ENCODE results near the gene AHRR.
A peak's percentile ranks its signal among the peaks of the same experiment; 100 is the strongest.

Gene AHRR

DNA sequence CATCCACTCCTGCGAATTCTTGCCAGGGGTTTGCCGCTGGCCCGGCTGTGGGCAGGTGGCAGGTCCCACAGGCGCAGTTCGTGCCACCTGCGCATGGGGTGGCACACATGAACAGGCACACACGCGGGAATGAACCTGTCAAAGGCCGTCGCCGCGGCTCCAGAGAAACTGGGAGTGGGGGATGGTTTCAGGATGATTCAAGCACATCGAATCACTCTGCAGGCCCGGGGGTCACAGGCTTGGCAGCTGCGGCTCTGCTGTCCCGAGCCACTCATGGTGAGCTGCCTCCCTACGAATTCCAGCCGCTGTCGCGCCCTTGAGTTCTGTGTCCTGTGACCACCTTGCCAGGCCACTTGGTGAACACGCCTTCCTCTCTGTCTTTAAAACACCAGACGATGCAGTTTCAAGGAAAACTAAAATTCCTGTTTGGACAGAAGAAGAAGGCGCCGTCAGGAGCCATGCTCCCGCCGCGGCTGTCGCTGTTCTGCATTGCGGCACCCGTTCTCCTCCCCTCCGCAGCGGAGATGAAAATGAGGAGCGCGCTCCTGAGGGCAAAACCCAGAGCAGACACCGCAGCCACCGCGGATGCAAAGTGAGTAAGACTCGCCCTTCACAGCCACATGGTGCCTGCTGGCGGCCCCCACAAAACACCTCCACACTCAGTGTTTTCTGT is 106.0 kb downstream of the AHRR start:
- TF ChIP-seq, protein P1, sequence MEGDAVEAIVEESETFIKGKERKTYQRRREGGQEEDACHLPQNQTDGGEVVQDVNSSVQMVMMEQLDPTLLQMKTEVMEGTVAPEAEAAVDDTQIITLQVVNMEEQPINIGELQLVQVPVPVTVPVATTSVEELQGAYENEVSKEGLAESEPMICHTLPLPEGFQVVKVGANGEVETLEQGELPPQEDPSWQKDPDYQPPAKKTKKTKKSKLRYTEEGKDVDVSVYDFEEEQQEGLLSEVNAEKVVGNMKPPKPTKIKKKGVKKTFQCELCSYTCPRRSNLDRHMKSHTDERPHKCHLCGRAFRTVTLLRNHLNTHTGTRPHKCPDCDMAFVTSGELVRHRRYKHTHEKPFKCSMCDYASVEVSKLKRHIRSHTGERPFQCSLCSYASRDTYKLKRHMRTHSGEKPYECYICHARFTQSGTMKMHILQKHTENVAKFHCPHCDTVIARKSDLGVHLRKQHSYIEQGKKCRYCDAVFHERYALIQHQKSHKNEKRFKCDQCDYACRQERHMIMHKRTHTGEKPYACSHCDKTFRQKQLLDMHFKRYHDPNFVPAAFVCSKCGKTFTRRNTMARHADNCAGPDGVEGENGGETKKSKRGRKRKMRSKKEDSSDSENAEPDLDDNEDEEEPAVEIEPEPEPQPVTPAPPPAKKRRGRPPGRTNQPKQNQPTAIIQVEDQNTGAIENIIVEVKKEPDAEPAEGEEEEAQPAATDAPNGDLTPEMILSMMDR (IDR thresholded peaks at IDR 0.05; ENCODE audit: low read depth, low read length, missing control alignments), result no peak
- DNase-seq (ENCODE audit: low read depth), result no peak
- no peak overlapping the region for H3K4me3 ChIP-seq (ENCODE audit: low read depth, low read length)
- in situ Hi-C loops (cut with HindIII; ENCODE audit: low sequenced_read_pairs), result no loop called here

GRCh38 chr5:428219-428618 is 106.7 kb downstream of the AHRR start:
- DNase-seq (ENCODE audit: low read depth), result no peak
- TF ChIP-seq, protein P1 (IDR thresholded peaks at IDR 0.05; ENCODE audit: low read depth, low read length, missing control alignments), result no peak
- in situ Hi-C loops (cut with HindIII; ENCODE audit: low sequenced_read_pairs), result no loop called here
- no peak overlapping the region for H3K4me3 ChIP-seq (ENCODE audit: low read depth, low read length)

- no peak for DNase-seq (ENCODE audit: low read depth)
- in situ Hi-C loops (cut with HindIII; ENCODE audit: low sequenced_read_pairs), result no loop called here
- H3K4me3 ChIP-seq (ENCODE audit: low read depth, low read length), result no peak overlapping the region
- TF ChIP-seq, protein P1 (IDR thresholded peaks at IDR 0.05; ENCODE audit: low read depth, low read length, missing control alignments), result no peak
These were observed 107.4 kb downstream of the AHRR start for GRCh38 chr5:428754-429452.

- no peak overlapping the region for H3K4me3 ChIP-seq (ENCODE audit: low read depth, low read length)
- DNase-seq (ENCODE audit: low read depth), result peak; percentile 35
- TF ChIP-seq, protein P1 (IDR thresholded peaks at IDR 0.05; ENCODE audit: low read depth, low read length, missing control alignments), result no peak
- in situ Hi-C loops (cut with HindIII; ENCODE audit: low sequenced_read_pairs), result no loop called here
These were observed 108.1 kb downstream of the AHRR start for GRCh38 chr5:429453-430188.

- TF ChIP-seq, protein P1 (IDR thresholded peaks at IDR 0.05; ENCODE audit: low read depth, low read length, missing control alignments), result no peak
- in situ Hi-C loops (cut with HindIII; ENCODE audit: low sequenced_read_pairs), result no loop called here
- no peak for DNase-seq (ENCODE audit: low read depth)
- no peak overlapping the region for H3K4me3 ChIP-seq (ENCODE audit: low read depth, low read length)
These were observed 108.9 kb downstream of the AHRR start for GRCh38 chr5:430214-430925.
